Measurements from ENCODE around the gene CCNQ.
A peak's percentile ranks its signal among the peaks of the same experiment; 100 is the strongest.

The CCNQ gene

DNA sequence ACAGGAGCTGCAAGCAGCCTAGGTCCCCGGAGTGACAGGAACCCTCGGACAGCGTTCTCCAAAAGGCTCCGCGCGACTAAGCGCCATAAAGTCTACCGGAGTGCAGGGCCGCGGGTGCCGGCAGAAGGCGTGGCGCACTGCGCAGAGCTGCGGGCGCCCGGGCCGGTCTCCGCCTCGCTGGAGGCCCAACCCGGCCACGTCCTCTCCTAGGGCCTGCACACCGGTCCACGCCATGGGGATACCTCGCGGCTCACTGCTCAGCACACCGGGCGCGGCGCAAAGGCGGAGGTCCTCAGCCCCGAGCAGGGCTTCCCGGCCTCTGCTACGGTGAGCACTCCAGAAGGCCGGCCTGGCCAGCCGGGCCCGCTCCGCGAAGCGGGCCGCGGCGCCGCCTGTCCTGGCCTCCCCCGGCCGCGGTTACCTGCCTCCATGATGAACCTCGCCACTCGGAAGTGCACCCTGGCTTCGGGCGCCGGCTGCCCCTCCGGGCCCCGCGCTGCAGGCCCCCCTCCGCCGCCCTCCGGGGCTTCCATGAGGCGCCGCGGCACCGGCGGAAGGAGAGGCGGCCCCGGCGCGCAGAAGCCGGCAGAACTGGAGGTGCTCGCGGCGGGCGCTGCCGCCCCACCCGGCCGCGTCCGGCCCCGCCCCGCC lies at the start of gene CCNQ:
Gene CCNQ, minus strand, starts transcription at position 599 of the 651 bp plus-strand sequence. Its CDS starts 66 bp downstream, at position 533.
- DNase-seq: no peak

DNA sequence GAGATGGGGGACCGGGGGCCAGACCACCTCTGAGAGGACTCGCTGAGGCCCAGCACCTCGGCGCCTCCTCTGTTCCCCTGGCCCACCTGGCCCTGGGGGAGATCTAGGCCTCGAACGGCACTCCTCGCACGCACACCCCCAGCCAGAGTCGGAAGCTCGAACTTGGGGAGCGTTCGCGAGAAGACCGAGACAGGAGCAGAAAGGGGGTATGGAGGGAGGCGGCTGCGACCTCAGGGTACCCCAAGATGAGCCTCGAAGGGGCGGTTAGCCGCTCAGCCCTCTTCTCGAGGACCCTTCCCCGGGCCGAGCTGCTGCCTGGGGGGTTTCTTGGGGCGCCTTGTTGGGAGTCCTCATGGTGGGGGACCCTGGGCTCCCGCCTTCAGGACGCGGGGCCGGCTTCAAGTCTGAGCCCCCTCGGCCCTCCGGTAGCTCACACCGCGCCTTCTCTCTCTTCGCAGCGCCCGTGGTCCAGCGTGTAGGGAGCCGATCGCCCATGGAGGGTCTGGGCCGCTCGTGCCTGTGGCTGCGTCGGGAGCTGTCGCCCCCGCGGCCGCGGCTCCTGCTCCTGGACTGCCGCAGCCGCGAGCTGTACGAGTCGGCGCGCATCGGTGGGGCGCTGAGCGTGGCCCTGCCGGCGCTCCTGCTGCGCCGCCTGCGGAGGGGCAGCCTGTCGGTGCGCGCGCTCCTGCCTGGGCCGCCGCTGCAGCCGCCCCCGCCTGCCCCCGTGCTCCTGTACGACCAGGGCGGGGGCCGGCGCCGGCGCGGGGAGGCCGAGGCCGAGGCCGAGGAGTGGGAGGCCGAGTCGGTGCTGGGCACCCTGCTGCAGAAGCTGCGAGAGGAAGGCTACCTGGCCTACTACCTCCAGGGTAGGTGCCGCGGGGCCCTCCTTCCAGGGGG lies 48.8 kb upstream of the CCNQ start:
- no peak for DNase-seq

DNA sequence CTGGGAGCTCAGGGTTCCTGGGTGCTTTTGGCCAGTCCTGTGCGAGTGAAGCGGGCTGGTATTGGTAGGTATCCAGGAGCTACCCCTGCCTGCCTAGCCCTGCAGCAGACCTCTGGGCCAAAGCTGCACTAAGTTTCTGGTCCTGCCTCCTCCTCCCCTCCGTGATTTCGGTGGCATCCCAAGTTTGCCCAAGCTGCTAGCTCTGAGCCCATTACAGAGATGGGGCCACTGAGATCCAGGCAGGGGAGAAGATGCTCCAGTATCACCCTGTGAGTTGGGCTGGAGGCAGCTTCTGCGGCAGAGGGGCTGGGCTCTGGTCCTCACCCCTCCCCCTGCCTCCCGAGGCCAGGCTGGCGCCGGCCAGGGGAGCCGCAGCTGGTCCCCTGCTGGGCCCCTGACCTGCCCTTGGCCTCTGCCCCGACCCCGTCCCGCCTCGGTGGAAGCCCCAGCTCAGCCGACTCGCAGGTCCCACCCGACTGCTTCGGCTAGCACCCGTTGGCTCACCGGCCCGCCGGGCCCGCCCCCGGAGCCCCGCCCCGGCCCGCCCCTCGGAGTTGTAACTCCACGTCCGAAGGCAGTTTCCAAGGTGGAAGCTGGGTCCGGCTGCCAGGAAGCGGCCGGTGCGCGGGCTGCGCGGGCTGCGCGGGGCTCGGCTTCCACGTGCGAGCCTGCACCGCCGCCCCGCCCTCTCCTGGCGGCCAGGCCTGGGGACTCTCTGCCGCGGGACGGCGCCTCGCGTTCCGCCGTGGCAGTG lies 47.9 kb upstream of the CCNQ start, which contains the start of gene DUSP9:
Gene DUSP9, plus strand, starts transcription at position 584 of the 754 bp plus-strand sequence. CDS start 751 bp downstream, outside the sequence.
- DNase-seq: peak; percentile 16

DNA sequence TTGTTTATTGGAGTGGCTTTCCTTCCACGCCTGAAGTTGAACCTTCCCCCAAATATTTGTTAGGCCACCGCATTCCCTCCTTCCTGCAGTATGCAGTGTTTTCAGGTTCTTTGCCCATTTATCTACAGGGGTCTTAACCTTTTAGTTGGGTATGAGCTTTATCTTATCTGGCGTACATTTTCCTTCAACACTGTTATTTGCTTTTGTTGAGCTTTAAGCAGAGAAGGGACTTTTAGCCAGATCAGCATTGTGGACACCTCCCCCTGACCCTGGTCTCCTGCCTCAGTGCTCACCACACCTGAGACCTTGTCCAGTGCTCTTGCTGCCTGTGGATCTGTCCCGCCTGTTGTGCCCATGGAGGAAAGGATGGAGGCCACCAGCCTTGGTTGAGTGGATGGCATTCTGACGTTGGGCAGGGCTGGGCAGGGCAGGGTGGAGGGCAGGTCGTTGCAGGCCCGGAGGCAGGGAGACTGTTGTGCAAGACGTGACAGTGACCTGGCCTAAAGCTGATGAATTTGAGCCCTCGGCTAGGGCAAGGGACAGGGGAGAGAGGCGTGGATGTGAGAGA lies 47.1 kb upstream of the CCNQ start:
- DNase-seq: no peak

DNA sequence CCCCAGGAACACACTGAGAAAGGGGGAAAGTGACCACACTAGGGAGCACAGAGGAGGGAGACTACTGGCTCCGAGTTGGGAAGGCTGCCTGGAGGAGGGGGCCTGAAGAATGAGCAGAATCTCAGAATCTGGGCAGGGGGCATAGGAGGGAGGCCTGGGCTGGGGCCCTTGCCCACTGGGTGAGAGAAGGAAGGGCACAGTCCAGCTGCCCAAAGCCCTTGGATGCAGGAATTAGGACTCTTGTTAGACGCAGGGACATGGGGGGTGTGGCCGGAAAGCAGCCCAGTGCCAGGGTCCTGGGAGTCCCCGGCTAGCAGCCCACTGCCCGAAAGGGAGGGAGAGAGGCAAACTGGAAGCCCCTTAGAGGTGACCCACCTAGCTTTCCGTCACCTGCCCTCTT lies 46.2 kb upstream of the CCNQ start:
- DNase-seq: no peak

DNA sequence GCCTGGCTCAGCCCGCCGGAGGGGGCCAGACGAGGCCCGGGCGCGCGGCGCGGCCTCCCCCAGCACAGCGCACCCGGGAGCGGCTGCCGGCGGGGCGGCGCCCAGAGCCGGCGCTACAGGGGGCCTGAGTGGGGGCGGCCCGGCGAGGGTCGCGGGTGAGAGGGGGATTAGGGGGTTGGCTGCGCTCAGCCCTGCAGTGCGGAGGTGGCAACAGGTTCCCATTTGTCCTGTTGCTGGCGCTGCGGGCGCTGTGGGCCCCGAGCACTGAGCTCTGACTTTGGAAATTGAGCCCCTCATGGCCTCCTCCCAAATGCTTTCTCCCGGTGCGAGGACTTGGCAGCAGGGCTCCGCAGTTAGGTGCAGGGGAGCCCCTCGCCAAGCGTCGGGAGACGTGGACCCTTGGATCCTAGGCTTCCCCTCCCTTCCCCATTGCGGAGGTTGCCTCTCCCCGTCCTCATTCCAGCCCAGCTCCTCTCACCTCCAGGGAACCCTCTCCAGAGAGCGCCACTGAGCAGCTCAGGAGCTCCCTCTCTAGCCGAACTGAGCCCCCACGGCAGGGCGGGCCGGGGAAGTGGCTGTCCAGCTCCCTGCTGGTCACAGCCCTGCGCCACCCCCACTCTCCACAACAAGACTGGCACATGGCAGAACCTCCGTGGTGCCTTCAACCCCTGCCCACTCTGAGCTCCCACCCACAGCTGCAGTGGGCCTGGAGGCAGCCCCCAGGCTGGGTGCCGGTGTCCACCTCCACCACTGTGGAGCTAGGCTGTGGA lies 45.6 kb upstream of the CCNQ start:
- no peak for DNase-seq

DNA sequence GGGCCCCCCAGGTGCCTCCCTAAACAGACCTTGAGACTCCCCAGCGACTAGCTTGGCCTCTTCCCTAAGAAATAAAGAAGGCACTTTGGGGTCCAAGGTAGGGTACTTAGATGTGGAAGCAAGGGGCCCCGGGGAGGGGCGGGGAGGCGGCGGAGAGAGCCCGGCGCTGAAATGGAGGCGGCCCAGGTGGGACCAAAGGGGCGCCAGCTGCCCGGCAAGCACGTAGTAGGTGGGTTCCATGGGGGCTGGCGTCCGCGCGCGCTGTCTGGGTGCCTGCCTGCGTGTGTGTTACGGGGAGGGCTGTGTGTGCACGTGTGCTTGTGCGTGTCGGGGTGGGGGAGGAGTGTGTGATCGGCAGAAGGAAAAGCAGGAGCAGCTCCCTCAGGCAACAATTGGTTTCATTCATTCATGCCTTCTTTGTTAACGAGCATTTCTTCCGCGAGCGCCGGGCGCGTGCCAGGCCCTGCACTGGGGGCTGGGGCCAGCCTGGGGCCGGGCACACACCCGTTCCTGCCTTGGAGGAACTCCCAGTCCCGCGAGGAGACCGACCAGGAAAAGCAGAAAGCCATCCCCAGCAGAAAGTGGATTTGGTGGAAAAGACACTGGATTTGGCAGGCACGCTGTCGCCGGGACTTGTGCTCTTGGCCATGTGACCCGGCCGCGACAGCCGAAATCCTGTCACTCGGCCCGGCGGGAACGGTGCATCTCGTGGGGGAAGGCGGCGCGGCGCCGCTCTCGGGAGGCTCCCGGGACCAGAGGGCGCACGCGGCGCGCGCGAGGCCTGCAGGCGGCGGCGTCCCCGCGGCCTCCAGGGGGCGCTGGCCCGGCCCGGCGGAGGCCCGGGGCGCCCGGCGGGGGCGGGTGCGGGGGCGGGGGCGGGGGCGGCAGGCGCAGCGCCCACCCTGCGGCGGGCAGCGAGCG lies 44.8 kb upstream of the CCNQ start:
- no peak for DNase-seq

DNA sequence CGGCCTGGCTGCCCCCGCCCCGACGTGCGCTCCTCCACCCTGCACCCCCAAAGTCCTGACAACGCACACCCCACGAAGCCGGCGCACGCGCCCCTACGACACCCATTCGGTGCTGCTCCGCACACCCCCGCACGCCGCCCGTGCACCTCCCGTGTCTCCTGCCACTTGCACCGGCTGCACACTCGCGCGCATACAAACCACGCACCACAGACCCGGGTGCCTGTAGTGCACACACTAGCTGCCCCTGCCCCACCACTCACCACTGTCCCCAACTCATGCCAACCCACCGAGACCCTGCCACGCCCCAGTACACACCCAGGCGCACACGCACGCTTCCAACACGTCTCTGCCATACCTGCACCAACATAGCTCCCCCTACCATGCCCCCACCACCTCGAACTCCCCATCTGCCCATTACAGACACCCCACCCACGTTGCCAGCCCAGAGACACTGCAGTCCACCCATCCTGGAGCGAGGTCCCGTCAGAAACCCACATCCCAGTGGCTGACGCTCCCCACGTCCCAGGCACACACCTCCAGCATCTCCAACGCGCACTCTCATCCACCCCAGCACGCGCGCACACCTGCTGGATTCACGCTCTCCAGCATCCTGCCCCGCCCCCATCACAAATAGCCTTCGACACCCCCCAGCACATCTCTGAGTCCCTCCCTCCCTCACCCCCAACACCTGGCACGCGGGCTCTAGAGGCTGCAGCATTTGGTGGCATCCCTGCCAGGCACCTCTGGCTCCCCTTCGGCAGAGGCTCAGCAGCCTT lies 43.9 kb upstream of the CCNQ start:
- DNase-seq: no peak

DNA sequence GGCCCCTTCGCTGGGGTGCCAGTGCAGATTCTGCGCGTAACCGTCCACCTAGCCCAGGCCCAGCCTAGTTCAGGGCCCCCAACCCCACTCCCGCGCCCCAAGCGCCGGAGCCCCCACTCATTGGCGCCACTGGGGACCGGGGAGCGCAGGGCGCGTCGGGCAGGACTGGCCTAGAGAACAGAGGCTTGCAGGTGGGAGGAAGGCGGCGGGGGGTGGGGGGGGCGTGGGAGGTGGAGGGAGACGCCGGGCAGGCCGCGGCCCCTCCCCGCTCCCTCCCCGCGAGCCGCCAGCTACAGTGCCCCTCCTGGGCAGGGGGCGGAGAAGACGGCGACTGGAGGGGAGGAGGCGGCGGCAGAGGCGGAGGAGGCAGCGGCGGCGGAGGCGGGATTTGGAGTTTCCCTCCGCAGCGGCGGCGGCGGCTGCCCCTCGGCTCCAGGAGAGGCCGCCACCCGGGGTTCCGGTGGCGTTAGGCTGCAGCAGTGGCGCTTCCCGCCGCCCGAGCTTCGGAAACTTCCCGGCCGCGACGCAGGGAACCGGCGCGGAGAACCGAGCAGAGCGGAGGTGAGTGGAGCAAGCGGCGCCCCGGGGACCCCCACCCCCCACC lies 43.2 kb upstream of the CCNQ start:
- DNase-seq: no peak

DNA sequence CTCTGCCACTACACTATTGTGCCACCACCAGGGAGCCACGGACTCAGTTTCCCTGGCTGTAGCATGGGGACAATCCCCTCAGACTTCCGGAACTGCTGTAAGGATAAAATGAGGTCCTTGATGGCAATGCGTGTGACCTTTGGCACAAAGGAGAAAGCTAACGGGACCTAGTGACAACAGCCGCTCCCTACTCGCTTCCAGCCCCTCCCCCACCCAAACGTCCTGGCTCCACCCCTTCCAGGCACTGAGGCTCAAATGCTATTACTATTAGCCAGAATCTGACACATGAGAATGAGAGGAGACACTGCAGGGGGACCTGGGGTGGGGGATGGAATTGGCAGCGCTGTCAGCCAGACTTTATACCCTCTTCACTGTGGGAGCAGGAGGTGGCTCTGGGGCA lies 42.7 kb upstream of the CCNQ start:
- DNase-seq: no peak

DNA sequence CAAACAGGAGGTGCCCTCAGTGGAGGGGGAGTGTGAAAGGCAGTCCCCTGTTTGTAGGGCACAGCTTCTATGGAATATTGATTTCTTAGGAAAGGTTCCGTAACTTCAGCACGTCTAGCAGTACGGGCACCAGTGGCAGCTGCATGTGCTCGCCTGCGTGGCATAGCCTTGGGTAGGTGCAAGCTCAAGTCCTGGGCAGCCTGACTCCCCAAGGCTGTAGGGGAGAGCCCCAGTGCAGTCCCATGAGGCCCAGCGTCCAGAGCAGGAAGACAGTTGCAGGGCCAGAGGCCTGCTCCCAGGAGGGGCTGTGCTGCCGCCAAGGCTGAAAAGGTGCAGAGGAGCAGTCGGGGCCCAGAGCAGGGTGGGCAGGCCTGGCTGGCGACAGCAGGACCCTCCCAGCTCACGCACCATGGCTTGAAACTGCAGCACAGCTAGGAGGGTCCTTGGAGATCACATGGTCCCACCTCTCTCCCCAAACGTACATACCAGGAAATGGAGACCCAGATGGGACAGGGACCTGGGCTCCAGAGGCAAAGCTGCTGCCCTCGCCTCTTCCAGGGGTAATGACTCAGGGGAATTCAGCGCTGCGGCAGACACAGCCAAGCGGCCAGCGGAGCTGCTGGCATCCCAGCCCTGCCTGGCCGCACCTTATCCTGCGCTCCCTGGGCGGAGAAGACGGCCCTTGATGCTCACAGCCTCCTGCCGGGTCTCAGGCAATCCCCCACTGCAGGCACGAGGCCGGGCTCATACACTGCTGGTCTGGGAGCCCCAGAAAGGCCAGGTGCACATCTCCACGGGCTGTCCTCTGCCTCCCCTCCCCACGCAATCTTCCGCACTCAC lies 42.0 kb upstream of the CCNQ start:
- DNase-seq: no peak

DNA sequence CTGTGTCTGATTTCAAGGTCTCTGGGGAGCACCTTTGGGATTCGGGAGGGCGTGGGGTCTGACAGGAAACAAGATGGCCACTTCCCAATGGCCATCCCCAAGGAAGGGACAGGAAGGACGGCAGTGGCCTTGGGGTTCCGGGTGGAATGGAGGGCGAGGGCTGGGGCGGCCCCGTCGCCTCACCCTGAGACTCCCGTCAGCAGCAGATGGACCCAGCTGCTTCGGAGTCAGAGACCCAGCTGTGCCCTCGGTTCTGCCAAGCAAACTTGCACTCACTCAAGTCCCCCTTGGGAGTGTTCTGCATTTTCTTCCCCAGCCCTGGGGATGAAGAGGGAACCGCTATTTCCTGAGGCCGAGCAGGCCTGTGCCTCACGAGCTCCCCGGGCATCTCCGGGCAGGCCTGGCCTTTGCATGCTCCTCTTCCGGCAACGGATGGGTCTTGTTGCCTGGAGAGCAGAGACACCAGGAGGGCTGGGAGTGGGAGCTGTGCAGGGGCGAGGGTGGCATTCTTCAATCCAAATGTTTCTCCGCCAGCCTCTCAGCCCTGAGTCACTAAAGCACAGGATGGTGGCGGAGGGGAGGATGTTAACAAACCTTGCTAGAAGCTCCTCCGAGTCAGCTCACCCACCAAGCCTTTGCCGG lies 41.2 kb upstream of the CCNQ start:
- no peak for DNase-seq

DNA sequence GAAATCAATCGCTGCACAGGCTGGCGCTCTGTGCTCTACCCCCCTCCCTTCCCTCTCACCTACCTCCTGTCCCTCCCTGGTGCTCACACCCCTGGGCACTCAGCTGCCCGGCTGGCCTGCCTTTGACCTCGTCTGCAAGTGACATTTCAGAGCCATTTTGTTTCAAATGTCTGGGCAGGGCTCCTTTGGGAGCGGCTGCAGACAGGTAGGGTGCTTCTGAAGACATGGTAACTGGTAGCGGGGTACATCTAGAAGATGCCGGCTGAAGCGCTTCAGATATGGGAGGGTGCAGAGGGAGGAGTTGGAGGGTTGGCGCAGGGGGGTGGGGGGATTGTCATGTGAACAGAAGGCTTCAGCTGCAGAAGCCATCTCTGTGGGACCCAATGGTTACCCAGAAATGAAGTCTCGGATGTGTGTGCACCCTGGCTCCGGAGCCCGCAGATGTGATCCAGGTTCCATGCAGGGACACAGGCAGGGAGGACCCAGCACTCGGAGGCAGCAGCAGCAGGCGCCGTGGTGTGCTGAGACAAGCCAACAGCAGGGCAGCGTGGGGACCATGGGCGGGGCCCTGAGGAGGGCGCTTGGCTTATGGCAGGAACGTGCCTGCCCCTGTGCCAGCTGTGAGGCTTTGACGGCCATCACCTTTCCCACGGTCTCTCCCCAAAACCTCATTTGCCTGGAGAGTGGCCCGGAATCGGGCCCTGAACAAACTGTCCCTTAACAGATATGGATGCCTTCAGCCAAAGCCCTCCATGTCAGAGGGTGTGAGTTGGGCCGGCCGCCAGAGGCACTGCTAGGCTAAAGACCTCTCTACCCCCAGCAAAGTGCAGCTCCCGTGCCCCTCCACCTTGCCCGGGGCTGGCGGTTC lies 40.5 kb upstream of the CCNQ start:
- DNase-seq: no peak

DNA sequence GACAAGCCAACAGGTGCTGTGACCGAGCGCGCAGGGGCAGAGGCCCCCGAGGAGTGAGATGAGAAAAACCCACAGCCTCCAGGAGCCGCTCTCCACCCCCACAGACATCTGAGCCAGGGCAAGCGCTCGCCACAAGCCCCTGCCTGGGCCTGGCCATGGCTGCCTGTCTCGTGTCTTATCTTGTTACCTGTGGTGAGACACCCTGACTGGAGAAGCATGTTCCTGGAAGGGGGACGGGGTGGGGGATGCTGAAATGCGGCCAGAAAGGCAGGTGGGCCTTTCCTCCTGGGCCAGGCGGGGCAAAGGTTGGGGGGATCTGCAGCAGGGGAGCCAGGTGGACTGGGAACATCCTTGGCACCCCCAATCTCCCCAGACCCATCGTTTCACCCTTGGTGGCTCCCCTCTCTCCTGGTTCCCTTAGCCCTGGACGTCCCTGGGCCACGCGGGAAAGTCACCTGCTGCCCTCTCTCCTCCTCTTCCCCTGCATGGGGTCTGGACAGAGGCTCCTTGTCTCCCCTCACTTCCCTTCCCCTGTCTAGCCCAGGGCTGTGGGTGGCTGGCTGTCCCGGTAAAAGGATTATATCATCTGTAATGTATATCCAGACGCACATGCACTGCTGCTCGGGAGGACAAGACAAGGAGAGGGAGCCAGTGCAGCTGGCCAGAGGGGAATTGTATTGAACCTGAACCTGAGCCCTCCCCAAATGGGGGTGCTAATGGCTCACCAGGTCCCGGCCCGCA lies 39.7 kb upstream of the CCNQ start:
- DNase-seq: no peak

DNA sequence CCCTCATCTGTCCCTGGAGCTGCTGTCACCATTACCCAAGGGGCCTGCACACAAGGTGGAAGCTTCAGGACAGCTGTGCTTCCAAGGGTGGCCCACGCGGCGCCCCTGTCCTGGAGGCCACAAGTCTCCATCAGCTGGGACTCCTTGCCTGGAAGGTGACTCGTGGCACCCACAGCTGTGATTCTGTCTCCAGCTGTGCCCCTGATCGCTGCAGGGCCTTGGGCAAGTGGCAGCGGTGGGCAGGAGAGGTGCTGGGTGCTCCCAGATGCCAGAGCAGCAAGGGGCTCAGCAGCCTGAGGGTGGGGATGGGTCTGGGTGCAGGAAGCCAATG lies 39.1 kb upstream of the CCNQ start:
- no peak for DNase-seq

DNA sequence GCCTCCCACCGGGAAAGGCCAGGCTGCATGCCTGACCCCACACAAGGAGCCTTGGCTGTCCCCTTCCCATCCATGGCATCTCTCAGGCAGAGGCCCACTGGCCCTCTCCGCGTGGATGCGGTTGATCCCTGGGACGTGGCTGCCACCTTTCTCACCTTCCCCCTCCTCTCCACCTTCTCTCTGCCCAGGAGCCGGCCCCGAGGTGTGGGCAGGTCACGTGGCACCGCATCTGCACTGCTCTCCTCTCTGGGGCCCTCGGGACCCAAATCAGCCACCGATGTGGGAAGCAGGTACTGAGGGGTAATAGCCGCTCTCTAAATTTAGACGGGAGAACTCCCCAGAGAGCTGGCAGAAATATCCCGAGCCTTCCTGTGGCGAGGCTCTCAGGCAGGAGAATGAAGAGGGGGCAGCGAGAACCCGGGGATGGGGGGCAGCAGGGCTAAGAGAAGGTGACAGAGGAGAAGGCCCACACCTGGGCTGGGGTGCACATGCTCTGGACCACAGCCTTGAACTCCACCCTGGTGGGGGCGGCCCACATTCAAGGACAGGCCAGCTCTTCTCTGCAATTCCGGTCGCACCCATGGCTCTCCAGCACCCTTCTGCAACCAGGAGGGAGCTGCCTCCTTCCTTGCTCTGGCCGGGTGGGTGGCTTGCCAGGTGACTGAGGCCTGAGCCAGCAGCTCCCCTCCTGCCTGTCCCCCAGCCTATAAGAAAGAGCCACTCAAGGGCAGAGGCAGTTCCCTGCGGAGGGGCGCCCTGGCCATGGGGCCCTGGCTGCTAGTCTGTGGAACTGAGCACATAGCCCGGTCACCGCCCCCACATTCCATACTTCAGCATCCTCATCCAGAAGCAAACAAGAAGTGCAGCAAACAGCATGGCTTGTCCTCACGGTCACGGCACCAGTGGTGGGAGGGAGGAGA lies 38.4 kb upstream of the CCNQ start:
- no peak for DNase-seq
